DOHH2 (cell line): ENCODE results near the gene TLE1.

ENCODE experiments used
- H3F3A ChIP-seq: fragments of 200-600 bp; sonication (generic), shearing (Covaris generic); 2 replicates; pipeline ENCODE4 v1.6.0; 2016; ENCODE audit warnings: antibody characterized with exemption, mild to moderate bottlenecking; ENCODE audit not compliant: control insufficient read depth, insufficient read depth
- H3K27ac ChIP-seq: fragments of 200-600 bp; sonication (generic); 2 replicates; pipeline ENCODE4 v1.5.1; 2014; ENCODE audit warnings: low read depth, mild to moderate bottlenecking, low read length, moderate library complexity
- H3K27me3 ChIP-seq: fragments of 200-600 bp; sonication (generic); 2 replicates; pipeline ENCODE4 v1.6.1; 2014; ENCODE audit warnings: mild to moderate bottlenecking, low read length, mixed read lengths; ENCODE audit not compliant: control insufficient read depth
- H3K36me3 ChIP-seq: fragments of 200-600 bp; sonication (generic); 2 replicates; pipeline ENCODE4 v1.6.1; 2014; ENCODE audit warnings: mild to moderate bottlenecking, low read length, moderate library complexity, mixed read lengths; ENCODE audit not compliant: control insufficient read depth
- H3K4me1 ChIP-seq: fragments of 200-600 bp; sonication (generic); 2 replicates; pipeline ENCODE4 v1.6.1; 2014; ENCODE audit warnings: mild to moderate bottlenecking, low read length, mixed read lengths; ENCODE audit not compliant: control insufficient read depth
- H3K4me2 ChIP-seq: fragments of 200-600 bp; sonication (generic); 2 replicates; pipeline ENCODE4 v1.6.0; 2014; ENCODE audit warnings: mild to moderate bottlenecking, low read length, moderate library complexity
- H3K4me3 ChIP-seq: fragments of 200-600 bp; sonication (generic); 2 replicates; pipeline ENCODE4 v1.5.1; 2014; ENCODE audit warnings: mild to moderate bottlenecking, low read length, mixed read lengths
- H3K79me2 ChIP-seq: fragments of 200-600 bp; sonication (generic); 2 replicates; pipeline ENCODE4 v1.6.1; 2014; ENCODE audit warnings: mild to moderate bottlenecking, low read length, mixed read lengths; ENCODE audit not compliant: control insufficient read depth
- H3K9me2 ChIP-seq: fragments of 200-600 bp; sonication (generic); replicated peaks from 2 replicates; pipeline ENCODE4 v1.6.1; 2014; ENCODE audit warnings: mild to moderate bottlenecking, low read length, mixed read lengths; ENCODE audit not compliant: control insufficient read depth
- H3K9me3 ChIP-seq: fragments of 200-600 bp; sonication (generic); 2 replicates; pipeline ENCODE4 v1.6.1; 2014; ENCODE audit warnings: antibody characterized with exemption, low read length, mixed read lengths; ENCODE audit not compliant: control insufficient read depth, insufficient read depth
- H4K20me1 ChIP-seq: fragments of 200-600 bp; sonication (generic); 2 replicates; pipeline ENCODE4 v1.6.0; 2014; ENCODE audit warnings: low read depth, mild to moderate bottlenecking, antibody characterized with exemption, low read length, moderate library complexity; ENCODE audit not compliant: control insufficient read depth, insufficient read depth
- EZH2phosphoT487 ChIP-seq: fragments of 200-600 bp; sonication (generic); IDR thresholded peaks from 2 replicates; pipeline ENCODE4 v1.6.1; 2017; ENCODE audit warnings: borderline replicate concordance, mild to moderate bottlenecking, antibody characterized with exemption, low read length, moderate library complexity, mixed read lengths
- TF ChIP-seq, protein P1 (sequence below): fragments of 200-600 bp; sonication (generic); IDR thresholded peaks from one replicate; pipeline ENCODE4 v1.5.1; 2014; ENCODE audit warnings: antibody characterized with exemption, mild to moderate bottlenecking, low read depth, low read length; ENCODE audit not compliant: poor library complexity, severe bottlenecking

TLE1 gene

GRCh38 chr9:81636255-81636599 is 53.1 kb downstream of the TLE1 start:
- Histone ChIP-seq H3K9me3 (no peaks in the 10 kb centered on the region), H4K20me1 (no peaks in the 10 kb centered on the region), H3K27me3 (no peaks in the 10 kb centered on the region), H3K4me1 (peaks cover 6% of the 10 kb centered on the region), H3K4me2 (no peak overlapping the region), H3K79me2 (no peaks in the 10 kb centered on the region), H3K4me3 (no peak overlapping the region), H3K9me2 (no peaks in the 10 kb centered on the region), H3F3A (no peaks in the 10 kb centered on the region), H3K36me3 (no peaks in the 10 kb centered on the region), H3K27ac (no peak overlapping the region)
- TF ChIP-seq, protein P1, sequence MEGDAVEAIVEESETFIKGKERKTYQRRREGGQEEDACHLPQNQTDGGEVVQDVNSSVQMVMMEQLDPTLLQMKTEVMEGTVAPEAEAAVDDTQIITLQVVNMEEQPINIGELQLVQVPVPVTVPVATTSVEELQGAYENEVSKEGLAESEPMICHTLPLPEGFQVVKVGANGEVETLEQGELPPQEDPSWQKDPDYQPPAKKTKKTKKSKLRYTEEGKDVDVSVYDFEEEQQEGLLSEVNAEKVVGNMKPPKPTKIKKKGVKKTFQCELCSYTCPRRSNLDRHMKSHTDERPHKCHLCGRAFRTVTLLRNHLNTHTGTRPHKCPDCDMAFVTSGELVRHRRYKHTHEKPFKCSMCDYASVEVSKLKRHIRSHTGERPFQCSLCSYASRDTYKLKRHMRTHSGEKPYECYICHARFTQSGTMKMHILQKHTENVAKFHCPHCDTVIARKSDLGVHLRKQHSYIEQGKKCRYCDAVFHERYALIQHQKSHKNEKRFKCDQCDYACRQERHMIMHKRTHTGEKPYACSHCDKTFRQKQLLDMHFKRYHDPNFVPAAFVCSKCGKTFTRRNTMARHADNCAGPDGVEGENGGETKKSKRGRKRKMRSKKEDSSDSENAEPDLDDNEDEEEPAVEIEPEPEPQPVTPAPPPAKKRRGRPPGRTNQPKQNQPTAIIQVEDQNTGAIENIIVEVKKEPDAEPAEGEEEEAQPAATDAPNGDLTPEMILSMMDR = no peak
- TF ChIP-seq EZH2phosphoT487 = no peak

- Histone ChIP-seq H3K27ac (no peak overlapping the region), H3K4me1 (peaks cover 6% of the 10 kb centered on the region), H3K4me3 (no peak overlapping the region), H3K9me3 (no peaks in the 10 kb centered on the region), H3K79me2 (no peaks in the 10 kb centered on the region), H3K36me3 (no peaks in the 10 kb centered on the region), H3K4me2 (no peak overlapping the region), H3F3A (no peaks in the 10 kb centered on the region), H4K20me1 (no peaks in the 10 kb centered on the region), H3K9me2 (no peaks in the 10 kb centered on the region), H3K27me3 (no peaks in the 10 kb centered on the region)
- TF ChIP-seq EZH2phosphoT487 = no peak
- TF ChIP-seq, protein P1 = no peak
Observed at GRCh38 chr9:81635521-81636254, 53.7 kb downstream of the TLE1 start.

- Histone ChIP-seq H3K9me2 (no peaks in the 10 kb centered on the region), H3K4me1 (peaks cover 6% of the 10 kb centered on the region), H3K36me3 (no peaks in the 10 kb centered on the region), H3F3A (no peaks in the 10 kb centered on the region), H3K27ac (no peak overlapping the region), H3K9me3 (no peaks in the 10 kb centered on the region), H3K27me3 (no peaks in the 10 kb centered on the region), H3K4me3 (no peak overlapping the region), H3K79me2 (no peaks in the 10 kb centered on the region), H4K20me1 (no peaks in the 10 kb centered on the region), H3K4me2 (no peak overlapping the region)
- TF ChIP-seq, protein P1 = no peak
- TF ChIP-seq EZH2phosphoT487 = no peak
Observed at GRCh38 chr9:81634915-81635516, 54.3 kb downstream of the TLE1 start.
